CD14-positive monocyte (primary cell): ENCODE data around the gene SLC22A3. TPM values are rescaled to one million over a fixed set of nuclear protein-coding genes. Genes with fewer than 3 reads are reported as not detected.

Source experiments
- DNase-seq, 3 donors: peaks; one replicate each; pipeline ENCODE4 v3.0.0-alpha.2; 2011 to 2022
- H2AFZ ChIP-seq: 2 replicates; pipeline ENCODE4 v1.6.0; 2012; ENCODE audit warnings: mild to moderate bottlenecking, low read depth, low read length, inconsistent platforms; ENCODE audit not compliant: insufficient read depth, poor library complexity, severe bottlenecking
- H3K27ac ChIP-seq, 2 donors: 1 replicate in 1 of 2; 2 replicates in 1 of 2; pipeline ENCODE4 v1.5.1; 2012 to 2013; ENCODE audit warnings: low read length in 2 of 2, control low read depth in 1 of 2, inconsistent platforms in 1 of 2, low read depth in 1 of 2, mild to moderate bottlenecking in 1 of 2
- H3K27me3 ChIP-seq, 2 donors: one replicate each; pipeline versions ENCODE4 v1.6.0 to v1.6.1; 2011 to 2013; ENCODE audit warnings: low read length in 2 of 2; ENCODE audit not compliant: control insufficient read depth in 2 of 2, insufficient read depth in 2 of 2
- H3K36me3 ChIP-seq, 2 donors: replicated peaks in 1 of 2; 1 replicate in 1 of 2; 2 replicates in 1 of 2; pipeline versions ENCODE4 v1.5.1 to v1.6.1; 2012 to 2013; ENCODE audit warnings: low read length in 2 of 2, control low read depth in 1 of 2, inconsistent platforms in 1 of 2, mild to moderate bottlenecking in 1 of 2; ENCODE audit not compliant: insufficient read depth in 2 of 2, control insufficient read depth in 1 of 2
- H3K4me1 ChIP-seq, 2 donors: 1 replicate in 1 of 2; 2 replicates in 1 of 2; pipeline versions ENCODE4 v1.5.1 to v1.6.1; 2012 to 2013; ENCODE audit warnings: low read length in 2 of 2, control low read depth in 1 of 2, inconsistent platforms in 1 of 2, mild to moderate bottlenecking in 1 of 2, moderate library complexity in 1 of 2; ENCODE audit not compliant: insufficient read depth in 2 of 2, control insufficient read depth in 1 of 2
- H3K4me2 ChIP-seq: replicated peaks from 2 replicates; pipeline ENCODE3; 2012; ENCODE audit warnings: low read length, moderate library complexity, mild to moderate bottlenecking; ENCODE audit not compliant: poor library complexity, severe bottlenecking; ENCODE audit errors: extremely low read depth
- H3K4me3 ChIP-seq, 3 experiments: fragments of 200-600 bp in 1 of 3; sonication (generic) in 1 of 3; replicated peaks in 1 of 3; 1 replicate in 2 of 3; 2 replicates in 1 of 3; pipeline ENCODE4 v1.5.1; 2011 to 2013; ENCODE audit warnings: low read length in 3 of 3, mild to moderate bottlenecking in 3 of 3, control low read depth in 2 of 3, low read depth in 2 of 3, inconsistent platforms in 1 of 3, moderate library complexity in 1 of 3
- H3K79me2 ChIP-seq: 2 replicates; pipeline ENCODE4 v1.6.0; 2012; ENCODE audit warnings: mild to moderate bottlenecking, control low read depth, inconsistent platforms, low read length, moderate library complexity; ENCODE audit not compliant: insufficient read depth
- H3K9ac ChIP-seq: 2 replicates; pipeline ENCODE4 v1.6.0; 2017; ENCODE audit warnings: low read length, mild to moderate bottlenecking; ENCODE audit not compliant: insufficient read depth, poor library complexity, severe bottlenecking
- H3K9me3 ChIP-seq, 2 donors: replicated peaks in 1 of 2; 1 replicate in 1 of 2; 2 replicates in 1 of 2; pipeline versions ENCODE4 v1.5.1 to v1.6.1; 2012 to 2013; ENCODE audit warnings: low read length in 2 of 2, control low read depth in 1 of 2; ENCODE audit not compliant: control insufficient read depth in 1 of 2, insufficient read depth in 1 of 2
- H4K20me1 ChIP-seq: 2 replicates; pipeline ENCODE4 v1.6.0; 2012; ENCODE audit warnings: mild to moderate bottlenecking, low read length, control low read depth, moderate library complexity; ENCODE audit not compliant: insufficient read depth
- H3K27ac Mint-ChIP-seq, 7 donors: one replicate each; pipeline ENCODE4 v1.8.0; 2020; ENCODE audit warnings: mild to moderate bottlenecking in 7 of 7, mixed read lengths in 7 of 7, moderate library complexity in 6 of 7, inconsistent platforms in 2 of 7
- H3K27me3 Mint-ChIP-seq, 3 donors: one replicate each; pipeline ENCODE4 v1.8.0; 2021 to 2022; ENCODE audit warnings: low read depth in 3 of 3, mild to moderate bottlenecking in 3 of 3, mixed read lengths in 3 of 3, moderate library complexity in 3 of 3, inconsistent platforms in 1 of 3
- H3K36me3 Mint-ChIP-seq, 2 donors: one replicate each; pipeline ENCODE4 v1.8.0; 2020; ENCODE audit warnings: mixed read lengths in 2 of 2, inconsistent platforms in 1 of 2, mild to moderate bottlenecking in 1 of 2
- H3K4me1 Mint-ChIP-seq: one replicate; pipeline ENCODE4 v1.8.0; 2020; ENCODE audit warnings: mild to moderate bottlenecking, mixed read lengths
- H3K4me3 Mint-ChIP-seq, 2 donors: one replicate each; pipeline ENCODE4 v1.8.0; 2020; ENCODE audit warnings: mild to moderate bottlenecking in 2 of 2, mixed read lengths in 2 of 2, moderate library complexity in 1 of 2
- H3K9me3 Mint-ChIP-seq, 7 donors: one replicate each; pipeline ENCODE4 v1.8.0; 2020 to 2022; ENCODE audit warnings: mixed read lengths in 7 of 7, mild to moderate bottlenecking in 6 of 7, moderate library complexity in 6 of 7, inconsistent platforms in 2 of 7
- WGBS: methylation state at CpG from one replicate; pipeline ENCODE4 v1.1.5; 2013; ENCODE audit warnings: missing lambda C conversion rate; ENCODE audit not compliant: insufficient coverage; 5-methylcytosine and 5-hydroxymethylcytosine counted together
- intact Hi-C, 2 donors: fragments of 100-400 bp; cut with micrococcal nuclease; formaldehyde crosslinking; loops; one replicate each; pipeline versions ENCODE4 v1.15.0 to v1.15.1; 2023
- polyA plus RNA-seq, 3 donors: library from polyadenylated mRNA; depleted of rRNA in 1 of 3; unstranded in 2 of 3; stranded (reverse) in 1 of 3; fragments of 300-500 nt in 2 of 3; fragments of >200 nt in 1 of 3; fragmentation: Illumina TruSeq in 2 of 3; gene quantifications; 1 replicate in 2 of 3; 2 replicates in 1 of 3; pipeline ENCODE4 v1.2.3, GENCODE V29; 2012 to 2021
- TF ChIP-seq, protein P1 (sequence below): fragments of 200-600 bp; IDR thresholded peaks from one replicate; pipeline ENCODE4 v1.8.0; 2022; ENCODE audit warnings: antibody characterized with exemption, mild to moderate bottlenecking

SLC22A3 gene
- polyA plus RNA-seq, 3 donors: not detected

DNA sequence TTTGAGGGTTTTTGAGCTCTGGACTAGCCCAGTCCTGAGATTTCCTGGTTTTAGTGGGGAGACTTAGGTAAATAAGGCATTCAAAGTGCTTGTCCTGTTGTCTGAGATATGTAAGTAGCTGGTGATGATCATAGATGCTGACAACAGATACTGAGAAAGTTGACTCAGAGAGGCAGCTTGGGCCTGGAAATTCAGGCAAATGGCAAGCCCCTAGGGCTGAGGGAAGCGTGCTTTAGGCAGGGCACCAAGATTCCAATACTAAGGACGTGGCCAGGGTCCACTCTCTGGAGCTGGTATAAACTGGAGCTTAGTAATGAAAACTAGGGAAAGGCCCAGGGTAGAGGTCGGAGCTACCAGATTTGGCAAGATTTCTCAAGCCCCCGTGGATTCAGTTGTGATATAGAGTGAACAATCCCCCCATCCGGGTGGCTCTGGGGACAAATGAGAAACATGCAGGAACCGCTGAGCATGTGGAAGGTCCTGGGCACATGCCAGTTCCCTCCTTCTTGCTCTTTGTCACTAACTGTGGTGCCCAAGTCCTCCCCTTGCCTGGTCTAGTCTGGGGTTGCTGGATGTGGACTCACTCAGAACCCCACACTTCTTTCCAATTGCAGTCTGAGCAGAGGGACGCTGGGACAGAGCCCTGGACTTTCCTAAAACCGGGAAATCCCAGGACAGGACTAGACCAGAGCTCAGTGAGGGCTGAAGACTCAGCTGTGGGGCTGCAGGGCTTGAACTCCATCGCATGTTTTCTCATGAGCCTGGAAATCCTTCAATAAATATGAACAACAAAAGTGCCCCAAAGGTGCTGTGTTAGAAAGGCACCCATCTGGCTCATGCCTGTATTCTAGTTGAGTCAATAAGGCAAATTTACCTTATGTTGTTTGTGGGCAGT lies 10.3 kb downstream of the SLC22A3 start:
- Histone ChIP-seq H3K79me2 (no peaks in the 10 kb centered on the region), H2AFZ (no peak overlapping the region), H3K9ac (no peak overlapping the region), H3K4me2 (no peak overlapping the region), H4K20me1 (no peaks in the 10 kb centered on the region), H3K36me3 (no peaks in the 10 kb centered on the region), H3K27me3 (no peaks in the 10 kb centered on the region), H3K27ac (no peak overlapping the region), H3K4me1 (no peaks in the 10 kb centered on the region), H3K9me3 (no peaks in the 10 kb centered on the region), H3K4me3 (no peak overlapping the region)
- peaks cover 5 to 12% (median 7%) of the 10 kb centered on the region in 3 donors for H3K27me3 Mint-ChIP-seq
- H3K4me1 Mint-ChIP-seq: peaks cover 2% of the 10 kb centered on the region
- H3K4me3 Mint-ChIP-seq: no peak overlapping the region
- no peaks in the 10 kb centered on the region for H3K36me3 Mint-ChIP-seq
- intact Hi-C loops: no loop called here
- H3K27ac Mint-ChIP-seq: no peak overlapping the region
- DNase-seq: no peak
- H3K9me3 Mint-ChIP-seq: peaks cover 0 to 3% (median 0%) of the 10 kb centered on the region in 7 donors
- WGBS: 82% methylated on average over 7 of the region's 9 CpGs
- TF ChIP-seq, protein P1, sequence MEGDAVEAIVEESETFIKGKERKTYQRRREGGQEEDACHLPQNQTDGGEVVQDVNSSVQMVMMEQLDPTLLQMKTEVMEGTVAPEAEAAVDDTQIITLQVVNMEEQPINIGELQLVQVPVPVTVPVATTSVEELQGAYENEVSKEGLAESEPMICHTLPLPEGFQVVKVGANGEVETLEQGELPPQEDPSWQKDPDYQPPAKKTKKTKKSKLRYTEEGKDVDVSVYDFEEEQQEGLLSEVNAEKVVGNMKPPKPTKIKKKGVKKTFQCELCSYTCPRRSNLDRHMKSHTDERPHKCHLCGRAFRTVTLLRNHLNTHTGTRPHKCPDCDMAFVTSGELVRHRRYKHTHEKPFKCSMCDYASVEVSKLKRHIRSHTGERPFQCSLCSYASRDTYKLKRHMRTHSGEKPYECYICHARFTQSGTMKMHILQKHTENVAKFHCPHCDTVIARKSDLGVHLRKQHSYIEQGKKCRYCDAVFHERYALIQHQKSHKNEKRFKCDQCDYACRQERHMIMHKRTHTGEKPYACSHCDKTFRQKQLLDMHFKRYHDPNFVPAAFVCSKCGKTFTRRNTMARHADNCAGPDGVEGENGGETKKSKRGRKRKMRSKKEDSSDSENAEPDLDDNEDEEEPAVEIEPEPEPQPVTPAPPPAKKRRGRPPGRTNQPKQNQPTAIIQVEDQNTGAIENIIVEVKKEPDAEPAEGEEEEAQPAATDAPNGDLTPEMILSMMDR: no peak

- no peak overlapping the region for H2AFZ ChIP-seq
- no peaks in the 10 kb centered on the region for H3K79me2 ChIP-seq
- no peaks in the 10 kb centered on the region for H3K9me3 ChIP-seq
- H3K27me3 ChIP-seq: no peaks in the 10 kb centered on the region
- H3K4me3 ChIP-seq: no peak overlapping the region
- DNase-seq: no peak
- Mint-ChIP-seq H3K9me3 (peaks cover 0 to 6% (median 2%) of the 10 kb centered on the region in 7 donors), H3K4me3 (no peak overlapping the region), H3K4me1 (no peaks in the 10 kb centered on the region), H3K36me3 (no peaks in the 10 kb centered on the region), H3K27me3 (peaks cover 2 to 7% (median 4%) of the 10 kb centered on the region in 3 donors), H3K27ac (no peak overlapping the region)
- no peaks in the 10 kb centered on the region for H3K36me3 ChIP-seq
- TF ChIP-seq, protein P1: no peak
- no peak overlapping the region for H3K27ac ChIP-seq
- no peaks in the 10 kb centered on the region for H4K20me1 ChIP-seq
- no peak overlapping the region for H3K9ac ChIP-seq
- no peak overlapping the region for H3K4me2 ChIP-seq
- no peaks in the 10 kb centered on the region for H3K4me1 ChIP-seq
- intact Hi-C loops: no loop called here
Measured at GRCh38 chr6:160360955-160361354, 12.8 kb downstream of the SLC22A3 start.
